DOHH2 (cell line): Measurements from ENCODE around the gene PPP1R13B.

Experiments
- H3F3A ChIP-seq: fragments of 200-600 bp; sonication (generic), shearing (Covaris generic); 2 replicates; pipeline ENCODE4 v1.6.0; 2016; ENCODE audit warnings: antibody characterized with exemption, mild to moderate bottlenecking; ENCODE audit not compliant: control insufficient read depth, insufficient read depth
- H3K27ac ChIP-seq: fragments of 200-600 bp; sonication (generic); 2 replicates; pipeline ENCODE4 v1.5.1; 2014; ENCODE audit warnings: low read depth, mild to moderate bottlenecking, low read length, moderate library complexity
- H3K27me3 ChIP-seq: fragments of 200-600 bp; sonication (generic); 2 replicates; pipeline ENCODE4 v1.6.1; 2014; ENCODE audit warnings: mild to moderate bottlenecking, low read length, mixed read lengths; ENCODE audit not compliant: control insufficient read depth
- H3K36me3 ChIP-seq: fragments of 200-600 bp; sonication (generic); 2 replicates; pipeline ENCODE4 v1.6.1; 2014; ENCODE audit warnings: mild to moderate bottlenecking, low read length, moderate library complexity, mixed read lengths; ENCODE audit not compliant: control insufficient read depth
- H3K4me1 ChIP-seq: fragments of 200-600 bp; sonication (generic); 2 replicates; pipeline ENCODE4 v1.6.1; 2014; ENCODE audit warnings: mild to moderate bottlenecking, low read length, mixed read lengths; ENCODE audit not compliant: control insufficient read depth
- H3K4me2 ChIP-seq: fragments of 200-600 bp; sonication (generic); 2 replicates; pipeline ENCODE4 v1.6.0; 2014; ENCODE audit warnings: mild to moderate bottlenecking, low read length, moderate library complexity
- H3K4me3 ChIP-seq: fragments of 200-600 bp; sonication (generic); 2 replicates; pipeline ENCODE4 v1.5.1; 2014; ENCODE audit warnings: mild to moderate bottlenecking, low read length, mixed read lengths
- H3K79me2 ChIP-seq: fragments of 200-600 bp; sonication (generic); 2 replicates; pipeline ENCODE4 v1.6.1; 2014; ENCODE audit warnings: mild to moderate bottlenecking, low read length, mixed read lengths; ENCODE audit not compliant: control insufficient read depth
- H3K9me2 ChIP-seq: fragments of 200-600 bp; sonication (generic); replicated peaks from 2 replicates; pipeline ENCODE4 v1.6.1; 2014; ENCODE audit warnings: mild to moderate bottlenecking, low read length, mixed read lengths; ENCODE audit not compliant: control insufficient read depth
- H3K9me3 ChIP-seq: fragments of 200-600 bp; sonication (generic); 2 replicates; pipeline ENCODE4 v1.6.1; 2014; ENCODE audit warnings: antibody characterized with exemption, low read length, mixed read lengths; ENCODE audit not compliant: control insufficient read depth, insufficient read depth
- H4K20me1 ChIP-seq: fragments of 200-600 bp; sonication (generic); 2 replicates; pipeline ENCODE4 v1.6.0; 2014; ENCODE audit warnings: low read depth, mild to moderate bottlenecking, antibody characterized with exemption, low read length, moderate library complexity; ENCODE audit not compliant: control insufficient read depth, insufficient read depth
- CTCF ChIP-seq: fragments of 200-600 bp; sonication (generic); IDR thresholded peaks from one replicate; pipeline ENCODE4 v1.5.1; 2014; ENCODE audit warnings: antibody characterized with exemption, mild to moderate bottlenecking, low read depth, low read length; ENCODE audit not compliant: poor library complexity, severe bottlenecking
- EZH2phosphoT487 ChIP-seq: fragments of 200-600 bp; sonication (generic); IDR thresholded peaks from 2 replicates; pipeline ENCODE4 v1.6.1; 2017; ENCODE audit warnings: borderline replicate concordance, mild to moderate bottlenecking, antibody characterized with exemption, low read length, moderate library complexity, mixed read lengths

Gene PPP1R13B

GRCh38 chr14:103856105-103856504 lies 8.7 kb upstream of the PPP1R13B start:
- Histone ChIP-seq H3K9me3 (no peaks in the 10 kb centered on the region), H3F3A (no peaks in the 10 kb centered on the region), H3K4me3 (no peak overlapping the region), H3K27me3 (no peaks in the 10 kb centered on the region), H3K36me3 (no peaks in the 10 kb centered on the region), H3K4me1 (peaks cover 5% of the 10 kb centered on the region; the same call in 1 of the 2 replicates), H3K9me2 (no peaks in the 10 kb centered on the region), H4K20me1 (no peaks in the 10 kb centered on the region), H3K4me2 (no peak overlapping the region), H3K79me2 (no peaks in the 10 kb centered on the region), H3K27ac (no peak overlapping the region)
- TF ChIP-seq EZH2phosphoT487 (no peak), CTCF (no peak)

- Histone ChIP-seq H3K9me3 (no peaks in the 10 kb centered on the region), H3K27me3 (no peaks in the 10 kb centered on the region), H3K79me2 (no peaks in the 10 kb centered on the region), H3F3A (no peaks in the 10 kb centered on the region), H3K4me3 (no peak overlapping the region), H4K20me1 (no peaks in the 10 kb centered on the region), H3K4me1 (peaks cover 5% of the 10 kb centered on the region; the same call in 1 of the 2 replicates), H3K4me2 (no peak overlapping the region), H3K27ac (no peak overlapping the region), H3K9me2 (no peaks in the 10 kb centered on the region), H3K36me3 (no peaks in the 10 kb centered on the region)
- TF ChIP-seq EZH2phosphoT487: no peak
- no peak for TF ChIP-seq CTCF
Measured at GRCh38 chr14:103855734-103856095, 8.3 kb upstream of the PPP1R13B start.

DNA sequence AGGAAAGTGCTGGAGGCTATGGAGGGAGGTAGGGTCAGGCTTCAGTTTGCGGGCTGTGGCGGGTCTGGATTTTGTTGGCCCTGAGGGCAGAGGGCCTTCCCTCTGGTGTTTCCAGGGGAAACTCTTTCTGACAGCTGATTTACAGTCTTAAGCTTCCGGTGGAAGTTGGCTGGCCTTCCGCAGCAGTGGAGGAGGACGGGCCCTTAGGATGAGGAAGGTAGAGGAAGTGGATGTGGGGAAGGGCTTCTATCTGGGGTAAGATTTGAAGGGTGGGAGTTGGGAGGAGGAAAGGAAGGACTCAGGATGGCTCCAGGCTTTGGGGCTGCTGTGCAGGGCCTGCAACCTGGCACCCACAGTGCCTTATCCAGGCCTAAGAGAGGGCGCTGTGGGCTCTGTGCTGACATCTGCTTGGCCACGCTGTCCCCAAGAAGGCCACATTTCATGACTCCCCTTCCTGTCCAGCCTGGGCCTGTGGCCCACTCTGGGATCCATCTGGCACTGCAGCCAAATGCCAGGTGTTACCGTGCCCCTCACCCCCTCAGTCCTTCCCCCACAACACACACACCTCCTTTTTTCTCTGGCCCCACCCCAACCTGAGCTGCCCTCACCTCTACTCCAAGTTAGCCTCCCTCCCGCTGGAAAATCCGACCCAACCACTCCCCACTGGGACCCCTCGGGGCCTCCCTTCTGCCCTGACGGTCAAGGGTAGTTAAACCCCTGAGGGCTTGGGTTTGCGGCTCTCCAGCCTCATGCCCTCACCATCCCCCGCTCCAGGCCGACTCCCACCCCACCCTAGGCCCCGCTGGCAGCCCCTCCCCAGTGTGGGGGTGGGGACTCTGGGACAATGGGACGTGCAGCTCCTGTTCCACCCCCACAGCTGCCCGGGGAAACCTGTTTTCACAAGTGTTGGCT lies 7.7 kb upstream of the PPP1R13B start:
- Histone ChIP-seq H3K27me3 (no peaks in the 10 kb centered on the region), H3F3A (no peaks in the 10 kb centered on the region), H4K20me1 (no peaks in the 10 kb centered on the region), H3K4me2 (no peak overlapping the region), H3K79me2 (no peaks in the 10 kb centered on the region), H3K4me1 (peaks cover 5% of the 10 kb centered on the region; the same call in 1 of the 2 replicates), H3K36me3 (no peaks in the 10 kb centered on the region), H3K9me2 (no peaks in the 10 kb centered on the region), H3K27ac (no peak overlapping the region), H3K9me3 (no peaks in the 10 kb centered on the region), H3K4me3 (no peak overlapping the region)
- no peak for TF ChIP-seq CTCF
- TF ChIP-seq EZH2phosphoT487: no peak
